AG04449 (cell line): ENCODE data around the gene CAPN12.
"Not testable (repeated sequence)": the region's sequence is repeated elsewhere in the genome, so short reads cannot be mapped to it uniquely, and the experiment has no call there.

Source experiments
- CTCF ChIA-PET: fragments of 350-600 bp; formaldehyde crosslinking; extraction: SDS; loops from one replicate; lab custom pipeline; 2021; ENCODE audit warnings: antibody characterized with exemption; lab: Yijun Ruan, JAX
- POLR2A ChIA-PET: fragments of 400-600, 350-600 bp; formaldehyde crosslinking; extraction: SDS; loops from one replicate; lab custom pipeline; 2020; ENCODE audit warnings: antibody characterized with exemption, inconsistent platforms; lab: Yijun Ruan, JAX
- DNase-seq: peaks from one replicate; pipeline ENCODE4 v3.0.0-alpha.2; 2010; ENCODE audit warnings: low read depth, low spot score
- H3K4me3 ChIP-seq: 2 replicates; pipeline ENCODE4 v1.5.1; 2011; ENCODE audit warnings: low read depth, mild to moderate bottlenecking, control low read depth, low read length
- CTCF ChIP-seq: IDR thresholded peaks from one replicate; pipeline ENCODE4 v1.5.1; 2011; ENCODE audit warnings: mild to moderate bottlenecking, moderate library complexity, low read length, control low read depth, inconsistent platforms; ENCODE audit not compliant: insufficient read depth; ENCODE audit errors: missing control alignments

CAPN12 gene, protein sequence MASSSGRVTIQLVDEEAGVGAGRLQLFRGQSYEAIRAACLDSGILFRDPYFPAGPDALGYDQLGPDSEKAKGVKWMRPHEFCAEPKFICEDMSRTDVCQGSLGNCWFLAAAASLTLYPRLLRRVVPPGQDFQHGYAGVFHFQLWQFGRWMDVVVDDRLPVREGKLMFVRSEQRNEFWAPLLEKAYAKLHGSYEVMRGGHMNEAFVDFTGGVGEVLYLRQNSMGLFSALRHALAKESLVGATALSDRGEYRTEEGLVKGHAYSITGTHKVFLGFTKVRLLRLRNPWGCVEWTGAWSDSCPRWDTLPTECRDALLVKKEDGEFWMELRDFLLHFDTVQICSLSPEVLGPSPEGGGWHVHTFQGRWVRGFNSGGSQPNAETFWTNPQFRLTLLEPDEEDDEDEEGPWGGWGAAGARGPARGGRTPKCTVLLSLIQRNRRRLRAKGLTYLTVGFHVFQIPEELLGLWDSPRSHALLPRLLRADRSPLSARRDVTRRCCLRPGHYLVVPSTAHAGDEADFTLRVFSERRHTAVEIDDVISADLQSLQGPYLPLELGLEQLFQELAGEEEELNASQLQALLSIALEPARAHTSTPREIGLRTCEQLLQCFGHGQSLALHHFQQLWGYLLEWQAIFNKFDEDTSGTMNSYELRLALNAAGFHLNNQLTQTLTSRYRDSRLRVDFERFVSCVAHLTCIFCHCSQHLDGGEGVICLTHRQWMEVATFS

DNA sequence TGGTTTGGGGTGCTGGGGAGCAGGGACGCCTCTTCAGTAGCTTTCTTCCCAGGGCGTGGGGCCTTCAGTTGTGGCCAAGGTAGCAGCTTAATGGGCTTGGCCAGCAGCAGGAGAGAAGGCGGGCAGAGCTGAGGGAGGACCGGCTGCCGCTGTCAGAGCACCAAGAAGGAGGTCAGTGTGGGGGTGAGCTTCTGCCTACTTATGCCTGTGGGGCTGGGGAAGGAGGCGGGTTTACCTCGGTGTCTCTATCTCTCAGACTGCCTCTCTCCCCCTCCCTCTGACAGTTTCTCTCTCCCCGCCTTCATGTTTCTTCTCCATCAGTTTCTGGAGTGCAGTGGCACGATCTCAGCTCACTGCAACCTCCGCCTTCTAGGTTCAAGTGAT is at the start of gene CAPN12:
Gene CAPN12 (minus strand): TSS at position 177 of the 384 bp plus-strand sequence. CDS start 309 bp downstream, outside the sequence.
- ChIA-PET CTCF (interaction anchor here (0.9 to 1.3 kb wide), 2 partner anchors 26 to 142 kb away, joined by 3 to 4 read pairs; no protein-coding TSS in a partner anchor), POLR2A (no interaction called here)
- no peak within 1 kb of the TSS for H3K4me3 ChIP-seq
- DNase-seq, result no peak
- no peak for TF ChIP-seq CTCF

DNA sequence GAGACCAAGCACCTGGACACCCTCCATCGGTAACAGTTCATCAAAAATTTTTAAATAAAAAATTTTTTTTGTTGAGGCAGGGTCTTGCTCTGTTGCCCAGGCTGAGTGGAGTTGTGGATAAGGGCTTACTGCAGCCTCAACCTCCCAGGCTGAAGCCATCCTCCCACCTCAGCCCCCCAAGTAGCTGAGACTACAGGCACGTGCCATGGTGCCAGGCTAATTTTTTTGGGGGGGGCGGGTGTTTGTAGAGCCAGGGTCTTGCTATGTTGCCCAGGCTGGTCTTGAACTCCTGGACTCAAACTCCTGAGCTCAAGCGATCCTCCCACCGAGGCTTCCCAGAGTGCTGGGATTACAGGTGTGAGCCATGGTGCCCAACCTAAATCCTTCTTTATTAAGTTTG is 49.4 kb upstream of the CAPN12 start:
- CTCF ChIA-PET, result interaction anchor here (1.3 kb wide), 1 partner anchor 24 kb away, joined by 3 read pairs; no protein-coding TSS in a partner anchor

GRCh38 chr19:38793177-38793576 is 48.9 kb upstream of the CAPN12 start:
- TF ChIP-seq CTCF, result no peak
- CTCF ChIA-PET, result interaction anchor here (1.3 kb wide), 1 partner anchor 24 kb away, joined by 3 read pairs; no protein-coding TSS in a partner anchor
- H3K4me3 ChIP-seq, result no peak overlapping the region
- POLR2A ChIA-PET, result interaction anchor here (1.0 kb wide), 1 partner anchor 23 kb away, joined by 5 read pairs; no protein-coding TSS in a partner anchor
- peak; percentile 9 for DNase-seq

More for the DNA sequence above, 49.4 kb upstream of the CAPN12 start:
- TF ChIP-seq CTCF, result no peak
- H3K4me3 ChIP-seq, result no peak overlapping the region
- no peak for DNase-seq
- POLR2A ChIA-PET, result no interaction called here

DNA sequence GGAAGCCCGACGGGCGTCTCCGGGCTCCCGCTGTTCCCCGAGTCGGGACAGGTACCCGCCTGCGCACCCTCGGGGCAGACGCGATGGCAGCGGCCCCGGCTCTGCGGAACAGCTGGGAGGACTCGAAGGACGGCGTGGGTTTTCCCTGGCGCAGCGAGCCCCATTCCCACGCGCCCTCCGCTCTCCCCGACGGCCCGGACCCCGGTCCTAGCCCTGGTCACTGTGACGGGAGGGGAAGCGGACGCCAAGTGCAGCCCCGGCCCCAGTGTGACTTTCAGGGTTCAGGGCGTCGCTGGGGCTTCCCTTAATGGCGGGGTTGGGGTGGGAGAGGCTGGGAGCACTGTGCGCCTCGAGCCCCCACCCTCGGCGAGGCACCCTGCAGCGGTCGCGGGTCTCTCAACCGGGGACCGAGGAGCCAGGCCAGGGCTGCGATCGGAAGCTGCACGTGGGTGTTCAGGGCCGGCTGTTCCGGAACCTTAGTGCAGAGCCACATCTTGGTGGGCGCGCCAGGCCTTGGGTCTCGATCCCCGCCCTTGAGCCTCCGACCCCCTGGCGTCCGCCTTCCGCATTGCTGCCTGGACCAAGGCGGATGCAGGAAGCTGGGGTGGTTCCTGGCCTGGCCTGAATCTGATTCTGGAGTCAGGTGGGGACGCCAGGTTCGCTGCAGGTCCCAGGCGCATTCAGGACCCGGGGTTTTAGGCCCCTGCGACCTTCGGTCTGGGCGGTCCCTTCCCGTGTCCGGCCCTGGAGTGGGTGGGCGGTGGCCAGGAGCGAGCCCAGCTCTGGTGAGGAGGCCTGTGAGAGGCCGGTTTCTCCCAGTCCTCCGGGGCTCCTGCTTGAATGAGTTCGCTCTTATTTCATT is 48.2 kb upstream of the CAPN12 start:
- ChIA-PET CTCF (interaction anchor here (1.3 kb wide), 1 partner anchor 23 kb away, joined by 3 read pairs; no protein-coding TSS in a partner anchor), POLR2A (interaction anchor here (1.0 kb wide), 1 partner anchor 23 kb away, joined by 5 read pairs; no protein-coding TSS in a partner anchor)
- H3K4me3 ChIP-seq, result no peak overlapping the region
- peak; percentile 41 for TF ChIP-seq CTCF
- DNase-seq, result no peak

DNA sequence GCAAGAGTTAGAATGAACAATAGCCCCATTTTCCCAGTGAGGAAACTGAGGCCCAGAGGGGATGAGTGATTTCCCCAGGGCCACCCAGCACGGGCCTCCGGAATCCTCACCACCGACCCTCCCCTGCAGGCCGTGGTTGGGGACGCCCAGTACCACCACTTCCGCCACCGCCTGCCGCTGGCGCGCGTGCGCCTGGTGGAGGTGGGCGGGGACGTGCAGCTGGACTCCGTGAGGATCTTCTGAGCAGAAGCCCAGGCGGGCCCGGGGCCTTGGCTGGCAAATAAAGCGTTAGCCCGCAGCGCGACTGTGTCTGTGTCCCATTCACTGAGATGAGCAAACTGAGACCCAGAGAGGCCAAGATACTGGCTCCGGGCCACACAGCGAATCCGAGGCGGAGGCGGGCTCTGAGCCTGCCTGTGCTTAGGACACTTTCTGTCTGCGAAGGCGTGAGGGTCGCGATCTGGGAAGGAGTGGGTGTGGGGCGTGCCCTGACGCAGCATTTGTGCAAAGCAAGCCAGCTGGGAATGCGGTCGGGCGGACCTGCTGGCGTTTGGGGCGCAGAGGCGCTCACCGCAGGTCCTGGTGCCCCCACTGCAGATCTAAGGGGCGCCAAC is 47.3 kb upstream of the CAPN12 start:
- DNase-seq, H3K4me3 ChIP-seq, CTCF ChIA-PET, POLR2A ChIA-PET: not testable (repeated sequence)

- CTCF ChIA-PET, H3K4me3 ChIP-seq, POLR2A ChIA-PET: not testable (repeated sequence)
Measured at GRCh38 chr19:38790507-38791403, 46.5 kb upstream of the CAPN12 start.

More at GRCh38 chr19:38790507-38791403, 46.5 kb upstream of the CAPN12 start:
- not testable (repeated sequence) for DNase-seq
